ENCODE results near the gene CMTM6.
"Not testable (repeated sequence)": the region's sequence is repeated elsewhere in the genome, so short reads cannot be mapped to it uniquely, and the experiment has no call there.

Gene CMTM6

DNA sequence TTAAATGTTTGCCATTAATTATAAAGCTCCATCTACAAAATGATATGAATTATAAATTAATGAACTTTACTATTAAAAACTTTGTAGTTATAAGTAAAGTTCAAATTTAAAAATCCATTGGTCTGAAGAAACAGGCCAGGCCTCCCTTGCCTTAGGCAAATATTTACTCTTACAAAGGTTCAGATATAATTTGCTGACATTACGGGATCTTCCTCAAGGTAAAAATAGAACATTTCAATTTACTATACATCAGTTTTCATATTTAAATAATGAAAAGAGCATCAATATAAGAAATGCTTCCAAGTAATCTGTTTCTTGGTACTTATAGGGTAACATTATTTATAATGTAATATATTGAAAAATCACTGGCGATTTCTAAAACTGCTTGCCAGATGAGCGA lies 3.7 kb downstream of the CMTM6 start:
- no peak for DNase-seq

DNA sequence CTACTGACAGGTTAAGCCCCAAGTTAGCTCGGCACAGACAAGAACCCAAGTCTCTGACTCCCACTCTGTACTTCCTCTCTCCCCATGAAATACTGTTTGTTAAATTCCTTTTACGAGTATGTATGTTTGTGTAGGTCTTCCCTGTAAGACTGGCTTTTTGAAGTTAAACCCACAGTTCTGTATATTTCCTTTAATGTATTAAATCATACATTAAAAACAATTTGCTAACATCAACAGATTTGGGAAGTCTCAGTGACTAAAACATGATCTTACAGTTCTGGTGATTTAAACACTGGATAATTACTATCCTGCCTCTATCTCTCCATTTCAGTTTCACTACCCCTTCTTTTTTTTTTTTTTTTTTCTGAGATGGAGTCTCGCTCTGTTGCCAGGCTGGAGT lies 4.4 kb downstream of the CMTM6 start:
- DNase-seq, result no peak

DNA sequence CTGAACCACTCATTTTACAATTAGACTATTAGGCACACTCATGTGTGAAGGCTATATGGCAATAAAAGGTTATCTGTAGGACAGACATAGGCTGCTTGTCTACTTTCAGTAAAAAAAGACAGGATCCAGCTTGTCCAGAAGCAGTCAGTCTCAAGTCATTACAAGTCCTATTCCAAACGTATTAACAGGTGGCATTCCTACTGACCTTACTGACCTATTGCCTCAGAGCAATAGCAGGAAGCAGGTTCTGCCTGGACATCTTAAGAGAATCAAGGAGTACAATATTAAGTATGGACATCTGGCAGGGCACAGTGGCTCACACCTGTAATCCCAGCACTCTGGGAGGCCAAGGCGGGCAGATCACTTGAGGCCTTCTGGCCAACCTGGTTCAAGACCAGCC lies 7.0 kb downstream of the CMTM6 start:
- DNase-seq, result no peak

DNA sequence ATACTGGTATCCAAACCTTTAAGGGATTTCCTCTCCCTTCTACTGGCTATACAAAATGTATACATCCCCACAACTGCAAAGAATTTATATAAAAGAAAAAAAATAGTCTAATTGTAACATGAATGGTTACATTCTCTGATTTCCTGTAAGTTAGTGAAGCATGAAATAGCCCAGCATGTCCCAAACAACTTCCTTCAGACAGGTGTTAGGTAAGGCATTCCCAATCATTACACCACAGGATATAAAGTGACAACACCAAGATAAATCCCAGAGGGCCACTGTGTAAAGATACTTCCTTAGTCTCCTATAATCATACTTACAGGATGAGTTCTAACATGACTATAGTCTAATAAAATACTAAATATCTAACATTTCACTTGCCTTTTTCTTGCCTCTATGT lies 7.6 kb downstream of the CMTM6 start:
- DNase-seq, result no peak

DNA sequence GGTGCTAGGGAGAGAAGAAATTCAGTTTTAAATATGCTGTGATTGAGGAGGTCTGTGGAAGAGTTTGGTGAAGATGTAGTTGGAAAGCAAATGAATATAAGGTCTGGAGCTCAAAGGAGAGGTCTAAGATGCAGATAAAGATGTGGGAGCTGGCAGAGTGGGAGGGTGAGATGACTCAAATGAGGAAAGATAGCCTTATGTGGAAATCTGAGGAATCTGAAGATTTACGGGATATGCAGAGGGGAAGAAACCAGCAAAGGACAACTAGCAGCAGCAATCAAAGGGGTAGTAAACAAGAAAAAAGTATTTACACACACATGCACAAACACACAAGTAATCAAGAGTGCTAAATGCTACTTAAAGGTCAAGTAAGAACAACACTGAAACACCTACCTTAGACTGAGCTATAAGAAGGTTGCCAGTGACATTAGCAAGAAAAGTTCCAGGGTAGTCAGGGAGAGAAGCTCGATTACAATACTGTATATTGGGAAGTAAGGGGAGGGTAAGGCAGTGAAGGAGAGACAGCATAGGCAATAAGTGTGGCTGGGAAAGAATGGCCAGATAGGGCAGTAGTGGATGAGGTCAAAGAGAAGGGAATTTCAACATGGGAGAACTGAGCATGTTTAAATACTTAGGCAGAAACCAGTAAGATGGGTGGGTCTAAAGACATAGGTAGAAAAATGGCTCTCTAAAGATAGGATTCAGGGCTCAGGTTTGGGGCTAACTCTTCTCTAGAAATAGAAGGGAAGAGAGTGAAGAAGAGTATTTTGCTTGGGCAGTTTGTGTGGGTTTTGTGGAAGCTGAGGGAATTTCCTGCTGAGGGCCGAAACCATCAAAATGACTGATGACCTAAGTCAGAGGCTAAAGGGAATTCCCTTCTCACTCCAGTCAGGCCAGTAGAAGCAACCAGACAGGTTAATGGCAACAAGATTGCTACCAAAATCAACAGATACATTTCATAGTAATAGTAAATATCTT lies 8.9 kb downstream of the CMTM6 start:
- DNase-seq, result no peak

DNA sequence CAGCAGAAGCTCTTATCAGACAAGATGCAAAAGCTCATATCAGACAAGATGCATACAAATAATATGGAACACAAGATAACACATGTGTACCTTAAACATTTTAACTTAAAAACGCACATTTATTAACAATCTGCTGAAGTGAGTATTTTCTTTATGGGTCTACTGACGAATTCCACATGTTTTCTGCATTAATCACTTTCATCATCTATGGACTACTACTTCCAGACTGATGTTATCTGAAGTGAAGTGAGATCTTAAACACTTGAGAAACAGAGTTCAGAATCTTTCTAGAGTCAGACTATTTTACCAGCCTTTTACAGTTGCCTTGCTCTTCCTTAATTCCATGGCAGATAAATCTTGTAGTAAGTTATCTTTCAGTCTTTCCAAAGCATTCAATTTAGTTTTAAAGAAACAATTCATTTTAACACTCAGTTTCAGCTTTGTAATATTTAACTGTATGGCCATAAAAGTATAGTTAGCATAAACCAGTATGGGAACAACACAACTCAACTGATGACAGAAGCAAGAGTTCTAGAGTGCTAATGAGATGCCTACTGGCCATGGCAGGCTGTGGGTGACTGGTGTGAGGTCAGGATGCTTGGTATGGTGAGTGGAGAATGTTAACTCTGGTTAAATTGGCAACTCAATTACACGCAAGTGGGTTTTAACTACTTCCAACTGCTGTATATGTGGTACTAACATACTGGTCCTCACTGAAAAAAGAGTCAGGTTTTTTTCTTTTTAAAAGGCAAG lies 9.8 kb downstream of the CMTM6 start:
- no peak for DNase-seq

DNA sequence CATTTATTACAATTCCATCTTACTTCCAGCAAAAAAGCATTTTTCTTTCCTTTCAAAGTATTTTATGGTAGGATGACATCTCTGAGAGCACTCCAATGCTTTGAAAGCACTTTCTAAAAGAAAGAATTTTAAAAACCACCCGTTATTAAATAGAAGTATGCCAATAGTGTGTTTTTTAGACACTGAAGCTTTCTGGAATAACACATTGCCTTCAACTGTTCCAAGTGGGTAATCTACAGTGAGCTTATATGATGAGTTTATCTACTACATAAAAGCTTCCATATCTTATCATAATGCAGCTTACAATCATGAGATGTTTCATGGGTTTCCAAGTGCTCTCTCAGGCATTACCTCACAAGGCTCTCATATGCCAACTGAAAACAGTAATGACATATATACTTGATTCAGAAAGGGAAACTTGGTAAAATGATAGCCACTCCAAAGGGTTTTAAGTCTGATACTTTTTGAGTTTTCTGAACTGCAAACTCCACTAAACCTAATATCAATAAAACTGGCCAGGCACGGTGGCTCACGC lies 14.1 kb downstream of the CMTM6 start:
- DNase-seq, result no peak

DNA sequence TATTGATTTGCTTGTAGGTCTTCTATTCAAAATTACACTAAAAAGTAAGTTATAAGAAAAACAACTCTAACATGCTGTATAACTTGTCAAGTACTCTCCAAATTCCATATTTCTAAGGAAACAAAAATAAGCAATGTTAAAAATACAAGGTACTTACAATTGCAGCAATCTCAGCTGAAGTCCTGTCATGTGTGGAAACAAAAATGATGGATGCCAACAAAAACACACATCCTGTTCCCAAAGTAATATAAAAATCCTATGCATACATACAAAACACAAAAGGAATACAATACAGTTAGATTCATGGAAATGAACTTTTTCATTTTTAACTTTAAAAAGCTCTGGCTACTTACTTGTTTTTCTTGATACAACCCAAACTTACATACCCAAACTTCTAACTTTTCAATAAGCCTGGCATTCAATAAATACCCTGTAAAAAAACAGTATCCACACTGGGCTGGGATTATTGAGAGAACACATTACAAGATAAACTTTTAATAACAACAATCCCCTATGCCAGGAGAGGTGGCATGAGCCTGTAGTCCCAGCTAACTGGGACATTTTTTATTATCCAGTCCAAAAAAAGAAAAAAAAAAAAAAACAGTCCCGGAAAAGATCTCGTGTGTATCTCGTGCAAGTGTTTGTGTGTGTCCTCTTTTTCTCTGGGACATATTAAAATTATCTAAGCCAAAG lies 14.7 kb downstream of the CMTM6 start:
- no peak for DNase-seq

DNA sequence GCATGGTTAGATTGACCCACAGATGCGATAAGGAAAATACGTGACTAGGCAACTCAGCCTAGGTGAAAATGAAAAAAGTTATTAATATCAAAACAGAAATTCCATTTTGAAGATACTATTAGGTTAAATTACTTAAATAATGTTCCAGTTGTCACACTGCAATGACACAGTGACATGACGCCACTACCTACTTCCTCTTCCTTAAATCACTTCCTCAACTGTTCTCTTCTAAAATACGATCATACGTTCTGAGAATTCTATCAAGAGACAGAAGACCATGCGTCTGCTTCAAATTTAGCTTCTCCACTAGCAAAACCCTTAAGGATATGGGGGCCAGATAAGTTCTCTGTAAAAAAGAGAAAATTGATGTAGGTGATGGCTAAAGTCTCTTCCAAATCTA lies 18.2 kb downstream of the CMTM6 start:
- DNase-seq, result no peak

DNA sequence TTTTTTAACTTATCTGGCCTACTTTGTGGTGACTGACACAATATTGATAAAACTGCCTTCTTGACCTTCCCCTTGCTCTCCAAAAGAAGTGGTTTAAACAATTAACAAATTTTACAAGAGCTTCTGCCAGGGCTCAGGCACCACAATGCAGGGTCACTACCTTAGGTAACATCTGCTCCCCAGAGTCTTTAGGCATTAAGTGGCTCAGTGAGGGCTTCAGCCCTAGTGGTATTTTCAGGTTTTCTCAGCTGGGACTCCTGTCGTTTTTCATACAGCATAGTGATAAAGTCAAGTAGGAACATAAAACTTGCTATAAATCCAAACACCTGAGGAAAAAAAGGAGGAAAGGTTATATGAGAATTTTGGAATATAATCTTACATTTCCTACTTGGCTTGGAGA lies 18.9 kb downstream of the CMTM6 start:
- no peak for DNase-seq

DNA sequence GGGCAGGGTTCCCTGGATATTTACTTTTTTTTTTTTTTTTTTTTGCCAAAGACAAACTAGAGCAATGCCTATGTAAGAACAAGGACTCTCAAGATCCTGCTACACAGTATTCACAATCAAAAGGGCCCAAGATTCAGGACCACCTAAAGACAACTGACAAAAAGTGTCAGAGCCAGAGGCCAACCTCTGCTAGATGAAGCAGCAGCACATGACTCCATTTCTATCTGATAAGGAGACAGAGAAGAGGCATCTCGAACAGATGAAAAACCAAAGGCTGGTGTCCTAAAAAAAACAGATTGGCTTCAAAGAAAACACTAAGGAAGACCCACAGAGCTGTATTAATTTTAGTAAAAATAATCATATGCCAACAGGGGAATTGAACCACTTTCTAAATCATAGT lies 20.0 kb downstream of the CMTM6 start:
- no peak for DNase-seq

DNA sequence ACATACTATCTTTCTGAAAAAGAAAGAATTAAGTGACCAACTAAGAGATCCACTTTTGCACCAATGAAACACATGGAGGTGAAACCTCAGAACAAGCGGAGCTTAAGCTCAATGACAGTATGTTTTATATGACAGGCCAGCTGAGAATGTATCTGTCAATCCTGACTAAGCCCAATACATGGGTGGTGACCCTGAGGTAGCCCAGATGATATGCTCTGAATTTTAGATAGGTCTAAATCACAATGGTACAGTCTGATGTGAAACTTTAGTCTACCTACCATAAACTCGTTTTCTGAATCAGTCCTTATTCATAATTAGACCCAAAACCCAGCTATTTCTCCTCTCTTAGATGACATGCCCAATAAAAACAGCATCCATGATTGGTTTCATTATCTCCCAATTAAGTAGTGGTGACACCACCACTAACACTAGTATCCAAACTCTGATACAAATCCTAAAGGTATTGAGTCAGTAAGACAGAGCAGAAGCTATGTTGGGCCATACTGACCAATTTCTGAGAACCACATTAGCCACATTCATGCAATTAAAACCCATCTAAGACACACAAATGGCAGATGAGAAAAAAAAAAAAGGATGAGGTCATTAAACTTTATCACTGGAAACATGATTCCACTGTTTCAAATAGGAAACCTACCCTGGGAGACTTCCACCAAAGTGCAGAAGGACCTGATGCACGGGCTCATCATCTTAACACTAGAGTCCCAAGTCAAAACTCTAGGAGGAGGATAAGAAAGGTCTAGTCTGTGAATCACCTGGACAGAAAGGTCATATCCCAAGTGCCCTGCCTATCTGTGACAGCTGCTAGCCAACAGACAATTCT lies 20.6 kb downstream of the CMTM6 start:
- no peak for DNase-seq

DNA sequence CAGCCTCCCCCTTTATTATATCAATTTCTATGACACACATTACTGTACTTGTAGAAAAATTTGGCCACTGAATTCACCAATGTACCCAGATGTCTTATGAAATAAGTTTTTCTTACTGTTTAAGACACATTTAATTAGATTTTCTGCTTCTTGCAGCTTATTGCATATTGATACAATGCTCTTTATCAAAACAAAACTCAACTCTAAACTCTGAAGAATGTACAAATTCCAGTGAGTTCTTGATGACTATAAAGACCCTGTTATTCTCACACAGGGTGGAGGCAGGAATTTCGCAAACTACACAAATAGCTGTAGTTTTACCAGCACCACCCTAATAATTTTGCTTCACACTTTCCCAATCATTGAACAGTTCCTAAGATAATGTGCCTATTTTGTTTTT lies 22.0 kb downstream of the CMTM6 start:
- DNase-seq, result no peak

DNA sequence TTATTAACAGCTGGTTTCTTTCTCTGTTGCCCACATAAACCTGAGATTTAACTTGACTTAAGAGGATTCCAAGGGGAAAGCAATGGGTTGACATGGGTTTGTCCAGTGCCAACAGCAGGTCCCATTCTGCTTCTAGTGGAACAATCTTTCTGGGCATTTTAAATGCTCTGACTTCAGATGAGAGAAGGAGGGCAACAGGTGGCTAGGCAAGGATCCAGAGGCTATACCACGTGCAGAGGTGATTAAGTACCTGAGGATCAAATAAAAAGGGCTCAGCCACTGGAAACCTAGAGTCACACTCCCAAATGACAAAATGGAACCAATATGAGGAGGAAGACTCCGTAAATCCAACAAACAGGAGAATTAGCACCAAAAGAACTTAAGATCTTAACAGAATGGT lies 28.5 kb downstream of the CMTM6 start:
- DNase-seq, result no peak

DNA sequence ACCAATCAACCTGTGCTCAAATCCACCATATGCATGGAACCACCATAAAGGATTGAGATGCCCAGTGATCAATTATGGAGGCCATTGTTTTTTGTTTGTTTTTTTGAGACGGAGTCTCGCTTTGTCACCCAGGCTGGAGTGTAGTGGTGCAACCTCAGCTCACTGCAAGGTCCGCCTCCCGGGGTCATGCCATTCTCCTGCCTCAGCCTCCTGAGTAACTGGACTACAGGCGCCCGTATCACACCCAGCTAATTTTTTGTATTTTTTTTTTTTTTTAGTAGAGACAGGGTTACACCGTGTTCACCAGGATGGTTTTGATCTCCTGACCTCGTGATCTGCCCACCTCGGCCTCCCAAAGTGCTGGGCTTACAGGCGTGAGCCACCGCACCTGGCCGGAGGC lies 30.5 kb downstream of the CMTM6 start:
- not testable (repeated sequence) for DNase-seq

DNA sequence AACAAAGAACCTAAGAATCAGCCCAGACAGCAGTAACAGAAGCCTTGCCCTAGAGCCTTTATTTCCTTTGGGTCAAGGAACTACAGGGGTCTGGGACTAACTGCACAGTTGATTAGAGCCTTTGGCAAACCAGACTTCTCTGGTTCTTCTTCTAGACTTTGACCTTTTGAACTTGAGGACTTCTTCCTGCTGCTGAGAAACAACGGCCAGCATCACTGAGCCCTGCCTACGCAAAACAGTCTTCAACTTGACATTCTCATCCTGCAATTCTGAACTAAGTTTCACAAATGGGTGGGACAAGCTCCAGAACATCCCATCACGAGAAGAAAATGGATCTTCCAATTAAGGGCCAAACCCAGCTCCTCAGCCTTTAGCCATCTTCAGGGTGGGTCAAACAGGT lies 31.4 kb downstream of the CMTM6 start:
- no peak for DNase-seq

DNA sequence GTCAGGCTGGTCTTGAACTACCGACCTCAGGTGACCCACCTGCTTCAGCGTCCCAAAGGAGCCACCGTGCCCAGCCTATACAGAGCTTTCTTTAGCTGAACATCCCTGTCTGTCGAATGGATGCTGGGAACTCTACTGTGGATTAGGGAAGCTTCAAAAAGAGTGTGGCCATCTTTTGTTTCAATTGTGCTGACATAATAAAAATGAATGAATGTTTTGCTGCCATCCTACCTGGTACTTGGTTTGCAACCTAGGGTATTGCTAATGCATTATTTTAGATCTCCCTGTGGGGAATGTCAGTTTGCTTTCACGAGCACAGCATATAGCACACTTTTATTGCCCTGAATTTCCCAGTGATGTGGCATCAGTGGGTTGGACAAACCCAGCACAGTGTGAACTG lies 32.3 kb downstream of the CMTM6 start:
- no peak for DNase-seq

DNA sequence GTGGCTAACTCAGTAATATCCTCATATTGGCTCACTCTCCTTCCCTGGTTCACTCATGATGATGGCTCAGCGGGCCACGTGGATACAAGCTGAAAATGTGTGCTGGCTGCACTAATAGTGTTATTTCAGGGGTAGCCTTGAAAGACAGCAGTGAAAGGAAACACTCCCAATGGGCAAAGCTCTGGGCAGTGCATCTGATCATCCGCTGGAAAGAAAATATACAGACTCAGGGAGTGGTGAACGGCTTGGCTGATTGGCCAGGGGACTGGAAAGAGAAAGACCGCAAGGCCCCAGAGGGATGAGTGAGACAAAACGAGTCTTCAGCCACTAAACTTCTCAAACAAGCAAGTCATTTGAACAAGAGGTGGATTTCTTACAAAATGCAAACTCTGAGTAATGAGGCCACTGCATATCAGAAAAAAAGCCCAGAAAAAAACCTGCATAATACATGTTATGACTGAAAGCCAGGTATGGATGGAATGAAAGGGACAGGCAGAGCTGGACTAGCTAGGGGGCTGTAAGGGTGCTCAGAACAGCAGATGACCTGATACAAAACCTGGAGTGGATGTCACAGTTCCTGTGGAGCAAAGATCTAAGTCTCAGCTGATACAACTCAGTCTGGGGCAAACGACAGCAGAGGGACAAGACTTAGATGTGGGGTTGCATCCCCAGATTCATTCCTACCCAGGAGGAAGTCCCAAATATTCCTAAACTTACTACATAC lies 33.3 kb downstream of the CMTM6 start:
- DNase-seq, result no peak

DNA sequence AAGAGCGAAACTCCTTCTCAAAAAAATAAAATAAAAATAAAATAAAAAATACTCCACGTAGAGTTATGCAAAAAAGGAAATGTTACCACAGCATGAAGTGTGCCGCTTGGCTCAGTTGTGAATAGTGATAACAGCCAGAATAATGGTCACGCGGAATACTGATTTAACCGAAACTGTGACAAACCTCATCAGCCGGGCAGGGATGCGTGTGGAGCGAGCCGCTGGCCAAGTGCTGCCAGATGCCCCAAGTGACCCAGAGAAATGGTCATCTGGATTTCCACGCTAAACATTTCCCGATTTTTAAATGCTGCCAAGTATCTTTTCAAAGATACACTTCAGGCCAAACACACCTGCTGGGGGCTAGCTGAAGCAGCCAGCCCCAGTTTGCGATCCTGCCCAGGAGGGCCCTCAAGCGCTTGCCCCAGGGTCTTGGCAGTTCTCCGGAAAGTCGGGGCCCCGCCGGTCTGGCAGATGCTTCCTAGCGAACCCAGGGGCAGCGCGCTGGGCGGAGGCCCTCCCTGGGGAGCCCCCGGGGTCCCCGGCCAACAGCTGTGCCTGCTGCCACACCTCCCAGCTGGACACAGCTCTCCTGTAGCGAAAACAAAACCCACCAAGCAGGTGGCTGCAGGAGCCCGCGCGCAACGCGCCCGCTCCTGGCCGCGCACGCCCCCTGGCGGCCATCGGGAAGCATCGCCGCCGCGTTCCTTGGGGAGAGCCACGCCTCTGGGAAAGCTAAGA lies 35.1 kb downstream of the CMTM6 start:
- DNase-seq, result no peak

DNA sequence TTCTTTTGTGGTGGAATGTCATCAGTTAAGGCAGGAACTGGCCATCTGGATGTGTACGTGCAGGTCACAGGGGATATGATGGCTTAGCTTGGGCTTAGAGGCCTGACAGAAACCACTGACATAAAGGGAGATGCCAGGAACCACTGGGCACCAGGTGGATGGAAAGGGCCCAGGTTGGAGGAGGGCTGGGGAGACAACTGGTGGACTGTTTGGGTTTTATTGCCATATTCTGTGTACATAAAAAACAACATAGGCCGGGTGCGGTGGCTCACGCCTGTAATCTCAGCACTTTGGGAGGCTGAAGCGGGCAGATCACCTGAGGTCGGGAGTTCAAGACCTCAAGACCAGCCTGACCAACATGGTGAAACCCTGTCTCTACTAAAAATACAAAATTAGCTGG lies 35.8 kb downstream of the CMTM6 start:
- DNase-seq, result not testable (repeated sequence)

DNA sequence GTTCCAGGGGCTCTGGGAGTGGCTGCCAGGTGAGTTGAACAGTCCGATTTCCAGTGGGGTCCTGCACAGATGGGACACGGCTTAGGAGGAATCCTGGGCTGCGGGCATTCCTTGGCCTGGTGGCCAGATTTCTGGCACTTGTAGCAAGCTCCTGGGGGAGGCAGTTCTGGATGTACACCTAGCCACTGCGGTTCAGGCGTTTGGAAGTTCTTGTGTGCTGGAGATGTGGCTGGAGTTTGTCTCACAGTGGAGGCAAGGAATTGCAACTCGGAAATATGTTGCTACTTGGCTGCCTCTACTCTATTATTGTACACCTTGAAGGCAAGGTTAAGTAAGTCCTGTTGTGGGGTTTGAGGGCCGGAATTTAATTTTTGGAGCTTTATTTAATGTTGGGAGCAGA lies 37.9 kb downstream of the CMTM6 start:
- not testable (repeated sequence) for DNase-seq
